GM19397 (cell line): ENCODE results near the gene EHHADH.
"Not testable (repeated sequence)": the region's sequence is repeated elsewhere in the genome, so short reads cannot be mapped to it uniquely, and the experiment has no call there.

Source experiments
- ATAC-seq: cut with Tn5 transposase; IDR thresholded peaks from one replicate; pipeline ENCODE4 v1.9.1; 2021; ENCODE audit warnings: mild to moderate bottlenecking, moderate library complexity; ENCODE audit not compliant: unreplicated experiment

Gene EHHADH

GRCh38 chr3:185253645-185254410, at the start of gene EHHADH:
Gene EHHADH (minus strand): TSS chr3:185254049. CDS start chr3:185254022, 27 bp downstream.
- peak; percentile 89 for ATAC-seq

DNA sequence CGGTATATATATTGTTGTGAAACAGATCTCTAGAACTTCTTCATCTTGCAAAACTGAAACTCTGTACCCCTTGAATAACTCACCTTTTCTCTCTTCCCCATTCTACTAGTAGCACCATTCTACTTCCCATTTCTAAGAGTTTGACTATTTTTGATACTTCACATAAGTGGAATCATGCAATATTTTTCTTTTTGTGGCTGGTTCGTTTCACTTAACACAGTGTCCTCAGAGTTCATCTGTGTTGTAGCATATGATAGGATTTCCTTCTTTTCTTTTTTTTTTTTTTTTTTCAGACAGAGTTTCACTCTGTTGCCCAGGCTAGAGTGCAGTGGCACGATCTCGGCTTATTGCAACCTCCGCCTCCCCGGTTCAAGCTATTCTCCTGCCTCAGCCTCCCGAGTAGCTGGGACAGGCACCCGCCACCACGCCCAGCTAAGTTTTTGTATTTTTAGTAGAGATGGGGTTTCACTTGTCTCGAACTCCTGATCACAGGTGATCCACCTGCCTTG, 46.1 kb upstream of the EHHADH start:
- not testable (repeated sequence) for ATAC-seq

- ATAC-seq, result no peak
These were observed 44.0 kb upstream of the EHHADH start for GRCh38 chr3:185297867-185298266.

- ATAC-seq, result no peak
These were observed 38.4 kb upstream of the EHHADH start for GRCh38 chr3:185292238-185292637.

DNA sequence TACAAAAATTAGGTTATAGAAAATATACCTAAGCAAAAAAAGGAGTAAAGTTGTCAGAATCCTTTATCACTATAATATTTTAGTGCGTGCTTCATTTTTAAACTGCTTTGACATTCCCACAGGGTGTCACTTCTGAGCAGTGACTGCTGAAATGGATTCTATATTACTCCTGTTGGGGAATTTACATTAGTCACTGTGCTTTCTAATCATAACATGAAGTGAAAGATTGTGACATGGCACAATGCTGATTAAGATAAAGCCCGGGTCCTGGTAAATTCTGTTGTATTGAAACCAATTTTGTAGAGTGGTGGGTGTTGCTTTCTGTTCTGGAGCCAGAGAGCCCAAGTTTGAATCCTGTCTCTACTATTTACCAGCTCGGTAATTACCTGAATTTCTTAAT, 36.4 kb upstream of the EHHADH start:
- ATAC-seq, result no peak

DNA sequence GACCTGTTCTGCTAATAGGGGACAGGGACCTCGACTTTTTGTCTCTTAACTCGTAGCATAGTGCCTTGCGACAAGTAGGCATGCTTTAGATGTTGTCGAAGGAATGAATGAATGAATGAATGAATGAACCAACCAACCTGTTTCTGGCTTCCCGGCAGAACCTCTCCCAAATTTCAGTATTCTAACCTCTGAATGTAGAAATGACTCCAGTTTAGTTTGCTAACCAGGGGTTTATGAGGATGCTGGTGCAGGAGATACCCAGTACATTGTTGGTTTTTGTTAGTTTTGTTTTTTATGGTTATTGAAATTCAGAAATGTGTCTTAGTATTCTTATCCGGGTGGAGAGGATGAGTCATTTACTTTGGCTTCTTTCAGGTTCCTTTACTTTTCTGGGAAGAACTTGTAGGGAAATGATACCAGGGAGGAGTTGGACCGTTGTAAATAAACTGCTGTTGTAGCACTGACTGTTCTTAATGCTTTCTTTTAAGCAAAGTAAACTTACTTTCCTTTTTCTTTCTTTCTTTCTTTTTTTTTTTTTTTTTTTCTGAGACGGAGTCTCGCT, 29.6 kb upstream of the EHHADH start:
- no peak for ATAC-seq

DNA sequence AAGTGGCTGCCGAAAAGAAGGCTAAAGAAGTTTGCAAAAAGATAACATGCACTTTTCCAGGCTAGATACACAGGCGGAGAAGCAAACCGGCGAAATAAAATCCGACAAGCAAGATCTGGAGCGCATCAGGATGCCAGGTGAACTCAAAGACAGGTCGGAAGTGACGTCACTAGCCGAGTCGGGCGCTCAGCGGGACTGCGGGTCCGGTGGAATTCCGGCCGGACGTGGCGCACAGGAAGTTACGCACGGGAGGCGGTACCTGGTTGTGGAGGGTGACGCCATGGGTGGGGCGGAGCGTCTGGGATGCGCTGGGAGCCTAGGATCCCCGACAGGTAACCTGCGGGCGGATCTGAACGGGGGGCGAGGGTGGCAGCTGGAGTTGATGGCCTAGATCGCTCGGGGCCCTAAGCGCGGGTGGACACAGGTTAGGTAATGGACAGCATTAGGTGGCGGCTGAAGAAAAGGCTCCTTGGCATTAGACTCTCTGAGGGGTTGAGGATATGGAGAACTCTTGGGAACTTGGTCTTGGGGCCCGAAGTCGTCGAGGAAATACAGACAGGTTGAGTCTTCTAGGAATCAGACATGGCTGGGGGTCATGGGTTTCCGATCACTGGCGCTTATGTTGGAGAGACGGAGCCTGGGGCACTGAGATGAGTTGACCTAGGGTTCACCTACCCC, 29.0 kb upstream of the EHHADH start:
- ATAC-seq, result peak; percentile 99

GRCh38 chr3:185280572-185281365, 26.9 kb upstream of the EHHADH start:
- ATAC-seq, result no peak

DNA sequence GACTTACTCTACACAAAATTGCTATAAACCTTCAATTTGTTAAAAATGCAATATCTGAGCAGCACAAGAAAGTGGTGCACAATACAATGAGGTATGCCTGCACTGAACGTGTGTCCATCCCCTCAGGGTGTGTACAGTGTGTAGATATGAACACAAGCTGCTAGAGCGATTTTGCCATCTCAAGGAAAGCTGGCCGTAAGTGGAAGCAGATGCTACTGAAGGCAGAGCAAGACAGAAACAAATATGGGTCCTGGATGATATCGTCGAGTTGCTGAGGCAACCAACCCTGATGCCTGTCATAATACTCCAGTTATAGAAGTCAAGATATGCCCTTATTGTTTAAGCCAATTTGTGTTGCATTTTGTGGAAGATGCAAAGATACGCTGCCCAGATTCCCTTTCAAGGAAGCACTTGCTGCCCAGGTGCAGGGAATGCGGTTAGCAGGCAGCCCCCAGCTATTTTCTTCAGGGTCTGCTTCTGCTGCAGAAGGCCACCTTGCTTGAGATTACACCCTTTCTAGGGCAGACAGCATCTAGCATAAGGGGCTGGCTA, 25.8 kb upstream of the EHHADH start:
- ATAC-seq, result no peak

- no peak for ATAC-seq
These were observed 22.6 kb upstream of the EHHADH start for GRCh38 chr3:185276415-185276814.

DNA sequence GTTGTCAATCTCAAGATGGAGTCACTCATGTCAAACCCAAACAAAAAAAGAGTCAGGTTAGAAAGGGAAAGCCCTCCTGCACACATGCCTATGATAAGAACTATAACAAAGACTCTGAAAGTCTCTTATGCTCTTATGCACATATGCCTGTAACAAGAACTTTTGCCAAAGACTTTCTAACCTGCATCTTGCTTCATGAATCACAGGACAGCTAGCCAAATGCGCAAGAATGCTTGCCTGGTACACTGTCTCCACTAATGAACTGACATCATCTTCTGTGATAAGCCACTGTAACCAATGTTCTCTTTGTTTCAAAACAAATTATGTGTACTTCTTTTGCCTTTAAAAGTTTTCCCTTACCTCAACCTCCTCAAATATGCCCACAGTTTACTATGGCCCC, 18.2 kb upstream of the EHHADH start:
- ATAC-seq, result no peak

GRCh38 chr3:185270956-185271332, 17.1 kb upstream of the EHHADH start:
- ATAC-seq, result no peak

- no peak for ATAC-seq
These were observed 16.6 kb upstream of the EHHADH start for GRCh38 chr3:185270262-185270955.

GRCh38 chr3:185268194-185268962, 14.5 kb upstream of the EHHADH start:
- ATAC-seq, result no peak

DNA sequence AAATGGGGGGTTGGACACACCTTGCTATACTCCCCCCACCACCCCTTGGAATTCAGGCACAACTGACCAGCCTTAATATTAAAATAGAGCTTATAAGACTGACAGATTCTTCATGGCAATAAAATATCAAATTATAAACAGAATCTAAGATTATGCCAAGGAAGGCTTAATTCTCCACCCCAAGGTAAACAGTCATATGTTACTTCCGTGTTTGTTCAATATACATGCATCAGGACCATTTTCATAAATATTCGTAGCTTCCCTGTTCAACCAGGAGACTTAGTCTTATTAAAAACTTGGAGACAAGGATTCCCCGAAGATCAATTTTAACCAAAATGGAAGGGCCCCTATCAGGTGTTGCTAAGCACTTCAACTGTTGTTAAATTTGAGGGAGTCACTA, 13.3 kb upstream of the EHHADH start:
- ATAC-seq, result no peak

- ATAC-seq, result no peak
These were observed 11.2 kb upstream of the EHHADH start for GRCh38 chr3:185264849-185265553.

- ATAC-seq, result no peak
These were observed 9.6 kb upstream of the EHHADH start for GRCh38 chr3:185263423-185263822.

DNA sequence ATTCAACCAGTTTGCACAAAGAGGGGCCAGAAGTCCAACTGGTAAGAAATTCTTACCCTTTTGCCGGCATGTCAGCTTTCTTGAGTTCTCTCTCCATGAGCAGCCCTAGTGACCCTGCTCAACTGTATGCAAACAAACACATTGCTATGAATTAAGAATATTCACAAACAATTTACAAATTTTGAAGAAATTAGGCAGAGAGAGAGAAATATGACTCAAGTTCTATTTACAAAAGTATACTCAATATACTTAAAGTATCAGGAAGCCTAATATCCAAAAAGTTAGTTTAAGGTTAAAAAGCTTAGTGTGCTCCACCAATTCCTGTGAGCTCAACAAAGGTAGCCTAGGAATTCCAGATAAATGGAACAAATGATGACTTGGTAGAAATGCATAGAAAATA, 3.5 kb upstream of the EHHADH start:
- no peak for ATAC-seq

DNA sequence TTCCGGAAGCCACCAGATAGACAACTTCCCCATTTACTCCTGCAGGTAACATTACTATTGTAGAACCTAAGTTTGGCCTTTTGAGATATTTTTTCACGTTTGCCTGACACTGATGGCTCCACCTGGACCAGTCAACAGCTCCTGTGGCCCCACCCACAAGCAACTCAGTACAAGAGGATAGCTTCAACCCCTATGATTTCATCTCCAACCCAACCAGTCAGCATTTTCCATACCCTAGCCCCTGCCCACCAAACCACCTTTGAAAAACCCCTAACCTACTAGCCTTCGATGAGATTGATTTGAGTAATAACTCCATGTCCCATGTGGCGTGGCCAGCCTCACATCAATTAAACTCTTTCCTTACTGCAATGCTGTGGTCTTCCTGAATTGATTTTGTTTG, 950 bp upstream of the EHHADH start:
- no peak for ATAC-seq
